Activated CD4-positive, alpha-beta memory T cell treated with anti-CD3 and anti-CD28 coated beads, Interleukin-2, amount 10 ng/mL, durations not matched to agents 7 days and 5 days (primary cell): Measurements from ENCODE around the gene NBL1. TPM values are rescaled to one million over a fixed set of nuclear protein-coding genes. Genes with fewer than 3 reads are reported as not detected.

Source experiments
- CTCF ChIA-PET: fragments of 350-600 bp; sonication (Branson Sonifier 250); formaldehyde crosslinking; loops from one replicate; lab custom pipeline; 2021; ENCODE audit warnings: antibody characterized with exemption, inconsistent platforms; lab: Charles Lee
- POLR2A ChIA-PET: fragments of 350-600 bp; sonication (Branson Sonifier 250); formaldehyde crosslinking; loops from one replicate; lab custom pipeline; 2021; ENCODE audit warnings: antibody characterized with exemption; lab: Charles Lee
- DNase-seq: peaks from one replicate; pipeline ENCODE4 v3.0.0-alpha.2; 2020
- H3K27ac Mint-ChIP-seq: one replicate; pipeline ENCODE4 v1.8.0; 2021; ENCODE audit warnings: mild to moderate bottlenecking, mixed read lengths
- H3K27me3 Mint-ChIP-seq: one replicate; pipeline ENCODE4 v1.8.0; 2021; ENCODE audit warnings: mixed read lengths
- H3K36me3 Mint-ChIP-seq: one replicate; pipeline ENCODE4 v1.8.0; 2021; ENCODE audit warnings: low read depth, mixed read lengths
- H3K4me1 Mint-ChIP-seq: one replicate; pipeline ENCODE4 v1.8.0; 2021; ENCODE audit warnings: mixed read lengths
- H3K4me3 Mint-ChIP-seq: one replicate; pipeline ENCODE4 v1.8.0; 2021; ENCODE audit warnings: mild to moderate bottlenecking, mixed read lengths
- H3K9me3 Mint-ChIP-seq: one replicate; pipeline ENCODE4 v1.8.0; 2021; ENCODE audit warnings: mixed read lengths
- total RNA-seq, 2 experiments: library from RNA; stranded (reverse); gene quantifications; one replicate each; pipeline ENCODE4 v1.2.3, GENCODE V29; 2021

Gene NBL1
- total RNA-seq, 2 experiments from 2014 or later: 25.4 to 29.8 TPM

GRCh38 chr1:19612530-19612929 lies 31.6 kb upstream of the NBL1 start:
- ChIA-PET POLR2A (interaction anchor here (0.7 to 1.5 kb wide), 2 partner anchors 14 to 15 kb away, joined by 3 to 4 read pairs; a partner anchor contains a TSS), CTCF (no interaction called here)
- H3K27me3 Mint-ChIP-seq: no peaks in the 10 kb centered on the region
- no peak overlapping the region for H3K4me3 Mint-ChIP-seq
- peaks cover 22% of the 10 kb centered on the region for H3K36me3 Mint-ChIP-seq
- no peak overlapping the region for H3K27ac Mint-ChIP-seq
- DNase-seq: no peak
- peaks cover 14% of the 10 kb centered on the region for H3K4me1 Mint-ChIP-seq
- no peaks in the 10 kb centered on the region for H3K9me3 Mint-ChIP-seq

DNA sequence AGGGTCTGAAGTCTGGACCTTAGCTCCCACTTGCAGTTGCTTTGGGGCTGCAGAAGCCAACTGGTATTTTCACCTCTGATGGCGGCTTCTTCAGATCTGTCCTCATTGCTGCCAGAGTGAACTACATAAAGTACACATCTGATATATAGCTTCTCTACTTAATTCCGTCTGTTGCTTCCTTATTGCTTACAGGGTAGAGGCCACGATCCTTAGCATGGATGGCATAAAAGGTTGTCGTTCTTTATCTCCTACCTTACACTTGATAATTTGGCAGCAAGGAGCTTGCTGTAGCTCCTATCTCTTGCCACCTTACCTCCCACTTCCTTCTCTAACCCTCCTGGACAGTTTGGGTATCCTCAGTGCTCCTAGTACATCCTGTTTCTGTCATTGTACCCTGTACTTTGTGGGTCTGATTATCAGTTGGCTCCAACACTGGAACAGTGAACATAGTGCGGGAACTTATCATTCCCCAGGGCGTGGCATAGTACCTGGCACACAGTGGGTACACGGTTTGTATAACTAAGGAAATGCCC lies 30.9 kb upstream of the NBL1 start:
- no peak for DNase-seq
- H3K27me3 Mint-ChIP-seq: no peaks in the 10 kb centered on the region
- H3K36me3 Mint-ChIP-seq: peaks cover 15% of the 10 kb centered on the region
- no peak overlapping the region for H3K27ac Mint-ChIP-seq
- H3K9me3 Mint-ChIP-seq: no peaks in the 10 kb centered on the region
- ChIA-PET CTCF (interaction anchor here (1.9 kb wide), 1 partner anchor 16 kb away, joined by 5 read pairs; a partner anchor contains a TSS), POLR2A (interaction anchor here (0.7 to 1.5 kb wide), 5 partner anchors 14 to 28 kb away, joined by 3 to 4 read pairs (median 3); a partner anchor contains a TSS)
- H3K4me1 Mint-ChIP-seq: peaks cover 7% of the 10 kb centered on the region
- H3K4me3 Mint-ChIP-seq: no peak overlapping the region

GRCh38 chr1:19615438-19615837 lies 28.7 kb upstream of the NBL1 start:
- no peaks in the 10 kb centered on the region for H3K9me3 Mint-ChIP-seq
- no peak for DNase-seq
- POLR2A ChIA-PET: no interaction called here
- H3K27me3 Mint-ChIP-seq: no peaks in the 10 kb centered on the region
- H3K27ac Mint-ChIP-seq: no peak overlapping the region
- CTCF ChIA-PET: no interaction called here
- H3K4me3 Mint-ChIP-seq: no peak overlapping the region
- H3K36me3 Mint-ChIP-seq: peaks cover 14% of the 10 kb centered on the region
- H3K4me1 Mint-ChIP-seq: peaks cover 7% of the 10 kb centered on the region

DNA sequence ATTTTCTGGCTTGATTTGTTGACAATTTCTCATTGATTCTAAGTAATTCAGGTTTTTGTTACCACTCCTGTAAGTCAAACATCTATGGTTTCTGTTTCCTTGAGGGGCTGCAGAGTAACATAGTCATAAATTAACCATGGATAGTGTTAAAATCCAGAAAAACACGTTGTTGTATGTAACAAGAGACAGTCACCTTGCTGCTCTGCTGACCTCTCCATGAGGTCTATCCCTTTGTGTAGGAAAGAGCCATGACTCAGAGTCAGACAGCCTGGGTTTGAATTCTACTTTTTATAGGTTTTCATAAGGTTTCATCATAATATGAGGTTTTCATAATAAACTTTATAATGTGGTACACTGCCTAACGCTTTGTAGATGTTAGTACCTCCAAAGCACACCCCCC lies 27.6 kb upstream of the NBL1 start:
- Mint-ChIP-seq H3K9me3 (no peaks in the 10 kb centered on the region), H3K27ac (no peak overlapping the region), H3K27me3 (no peaks in the 10 kb centered on the region), H3K4me3 (no peak overlapping the region), H3K36me3 (peaks cover 14% of the 10 kb centered on the region), H3K4me1 (peaks cover 7% of the 10 kb centered on the region)
- ChIA-PET POLR2A (no interaction called here), CTCF (interaction anchor here (1.4 kb wide), 1 partner anchor 34 kb away, joined by 3 read pairs; no protein-coding TSS in a partner anchor)
- DNase-seq: no peak

GRCh38 chr1:19617376-19617775 lies 26.7 kb upstream of the NBL1 start:
- H3K4me1 Mint-ChIP-seq: peaks cover 7% of the 10 kb centered on the region
- H3K27ac Mint-ChIP-seq: no peak overlapping the region
- H3K4me3 Mint-ChIP-seq: no peak overlapping the region
- CTCF ChIA-PET: interaction anchor here (1.4 to 1.5 kb wide), 2 partner anchors 24 to 35 kb away, joined by 3 read pairs; no protein-coding TSS in a partner anchor
- H3K36me3 Mint-ChIP-seq: peaks cover 17% of the 10 kb centered on the region
- no peak for DNase-seq
- no peaks in the 10 kb centered on the region for H3K9me3 Mint-ChIP-seq
- H3K27me3 Mint-ChIP-seq: no peaks in the 10 kb centered on the region
- POLR2A ChIA-PET: no interaction called here

DNA sequence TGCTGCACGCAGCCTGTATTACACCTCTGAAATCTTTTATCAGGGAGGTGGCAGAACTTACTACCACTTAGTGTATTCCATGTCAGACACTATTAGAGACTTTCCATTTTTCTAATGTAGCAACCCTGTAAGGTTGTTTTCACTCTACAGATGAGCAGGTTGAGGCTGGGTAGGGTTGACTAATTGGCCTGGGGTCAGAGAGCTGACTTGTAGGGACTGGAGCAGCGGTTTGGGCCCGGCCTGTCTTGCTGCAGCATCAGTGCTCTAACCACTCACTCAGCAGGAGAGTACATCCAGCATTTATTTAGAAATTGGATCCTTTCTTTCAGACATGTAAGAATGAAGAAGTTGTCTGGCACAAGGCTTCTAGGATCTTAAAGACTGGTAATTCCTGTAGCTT lies 25.7 kb upstream of the NBL1 start:
- ChIA-PET CTCF (interaction anchor here (1.5 kb wide), 1 partner anchor 23 kb away, joined by 3 read pairs; no protein-coding TSS in a partner anchor), POLR2A (no interaction called here)
- DNase-seq: no peak
- no peak overlapping the region for H3K27ac Mint-ChIP-seq
- H3K4me1 Mint-ChIP-seq: no peaks in the 10 kb centered on the region
- H3K9me3 Mint-ChIP-seq: no peaks in the 10 kb centered on the region
- peaks cover 19% of the 10 kb centered on the region for H3K36me3 Mint-ChIP-seq
- H3K4me3 Mint-ChIP-seq: no peak overlapping the region
- H3K27me3 Mint-ChIP-seq: no peaks in the 10 kb centered on the region

GRCh38 chr1:19619697-19620384 lies 24.3 kb upstream of the NBL1 start:
- Mint-ChIP-seq H3K27me3 (no peaks in the 10 kb centered on the region), H3K4me1 (no peaks in the 10 kb centered on the region), H3K4me3 (no peak overlapping the region), H3K9me3 (no peaks in the 10 kb centered on the region), H3K36me3 (peaks cover 28% of the 10 kb centered on the region), H3K27ac (no peak overlapping the region)
- no peak for DNase-seq
- POLR2A ChIA-PET: no interaction called here
- CTCF ChIA-PET: no interaction called here

GRCh38 chr1:19620786-19621185 lies 23.3 kb upstream of the NBL1 start:
- Mint-ChIP-seq H3K4me1 (no peaks in the 10 kb centered on the region), H3K27me3 (no peaks in the 10 kb centered on the region), H3K9me3 (no peaks in the 10 kb centered on the region), H3K27ac (no peak overlapping the region), H3K4me3 (no peak overlapping the region), H3K36me3 (peaks cover 23% of the 10 kb centered on the region)
- ChIA-PET CTCF (no interaction called here), POLR2A (no interaction called here)
- no peak for DNase-seq

GRCh38 chr1:19621274-19621950 lies 22.7 kb upstream of the NBL1 start:
- no peak overlapping the region for H3K27ac Mint-ChIP-seq
- POLR2A ChIA-PET: no interaction called here
- H3K4me3 Mint-ChIP-seq: no peak overlapping the region
- H3K9me3 Mint-ChIP-seq: no peaks in the 10 kb centered on the region
- H3K36me3 Mint-ChIP-seq: peaks cover 29% of the 10 kb centered on the region
- DNase-seq: no peak
- H3K4me1 Mint-ChIP-seq: no peaks in the 10 kb centered on the region
- CTCF ChIA-PET: no interaction called here
- no peaks in the 10 kb centered on the region for H3K27me3 Mint-ChIP-seq

GRCh38 chr1:19622204-19622603 lies 21.9 kb upstream of the NBL1 start:
- POLR2A ChIA-PET: no interaction called here

DNA sequence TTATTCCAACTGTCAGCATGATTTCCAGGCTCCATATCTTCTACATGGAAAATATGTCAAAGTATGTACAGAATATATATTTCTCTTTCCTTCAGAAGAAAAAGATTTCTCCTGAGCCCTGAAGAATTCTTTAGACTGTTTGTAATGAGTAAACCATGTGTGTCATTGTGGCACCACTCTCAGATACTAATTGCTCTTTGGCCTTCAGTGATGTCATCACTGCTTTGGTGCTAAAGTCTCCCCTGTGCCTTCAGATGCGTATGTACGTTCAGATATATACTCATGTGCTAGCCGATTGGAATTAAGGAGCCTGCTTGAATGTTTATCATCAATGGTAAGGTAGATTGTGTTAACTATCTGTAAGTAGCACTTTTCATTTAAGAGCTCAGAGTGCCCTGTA lies 20.6 kb upstream of the NBL1 start:
- POLR2A ChIA-PET: no interaction called here
- DNase-seq: no peak
- Mint-ChIP-seq H3K9me3 (no peaks in the 10 kb centered on the region), H3K4me3 (no peak overlapping the region), H3K4me1 (no peaks in the 10 kb centered on the region), H3K27ac (no peak overlapping the region), H3K36me3 (peaks cover 40% of the 10 kb centered on the region), H3K27me3 (no peaks in the 10 kb centered on the region)
- CTCF ChIA-PET: no interaction called here

More at GRCh38 chr1:19622204-19622603, 21.9 kb upstream of the NBL1 start:
- Mint-ChIP-seq H3K27me3 (no peaks in the 10 kb centered on the region), H3K4me3 (no peak overlapping the region), H3K27ac (no peak overlapping the region), H3K4me1 (no peaks in the 10 kb centered on the region), H3K36me3 (peaks cover 34% of the 10 kb centered on the region), H3K9me3 (no peaks in the 10 kb centered on the region)
- CTCF ChIA-PET: no interaction called here
- no peak for DNase-seq

DNA sequence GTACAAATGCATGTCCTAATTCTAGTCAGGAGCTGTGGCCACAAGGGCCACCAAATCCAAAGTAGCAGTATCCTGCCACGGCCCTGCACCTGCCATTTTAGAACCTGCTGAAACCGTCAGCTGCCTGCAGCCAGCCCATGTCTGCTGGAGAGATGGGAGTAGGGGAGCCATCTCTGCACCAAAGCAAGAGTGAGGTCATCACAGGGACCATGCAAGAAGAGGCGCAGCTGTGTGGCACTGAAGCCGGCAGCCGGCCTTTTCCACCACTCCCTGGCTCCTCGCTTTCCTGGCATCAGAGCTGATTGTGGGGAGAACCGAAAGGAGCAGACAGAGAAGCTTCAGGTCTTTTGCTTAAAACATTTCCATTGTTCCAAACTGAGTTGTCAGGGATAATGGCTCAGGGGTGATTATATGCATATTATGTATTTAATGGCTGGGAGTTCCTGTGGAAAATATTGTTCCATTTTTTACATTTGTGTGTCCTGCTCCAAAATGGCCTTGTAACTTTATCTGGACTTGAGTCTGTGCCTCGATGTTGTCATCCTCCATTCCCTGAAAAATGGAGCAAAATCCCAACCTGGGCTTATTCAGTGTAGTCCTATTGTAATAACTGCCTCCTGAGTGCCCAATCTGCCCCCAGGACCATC lies 18.7 kb upstream of the NBL1 start:
- ChIA-PET CTCF (no interaction called here), POLR2A (interaction anchor here (1.0 kb wide), 1 partner anchor 20 kb away, joined by 3 read pairs; no protein-coding TSS in a partner anchor)
- peaks cover 43% of the 10 kb centered on the region for H3K36me3 Mint-ChIP-seq
- no peak for DNase-seq
- H3K9me3 Mint-ChIP-seq: no peaks in the 10 kb centered on the region
- H3K27me3 Mint-ChIP-seq: no peaks in the 10 kb centered on the region
- H3K4me1 Mint-ChIP-seq: no peaks in the 10 kb centered on the region
- H3K4me3 Mint-ChIP-seq: no peak overlapping the region
- H3K27ac Mint-ChIP-seq: no peak overlapping the region

DNA sequence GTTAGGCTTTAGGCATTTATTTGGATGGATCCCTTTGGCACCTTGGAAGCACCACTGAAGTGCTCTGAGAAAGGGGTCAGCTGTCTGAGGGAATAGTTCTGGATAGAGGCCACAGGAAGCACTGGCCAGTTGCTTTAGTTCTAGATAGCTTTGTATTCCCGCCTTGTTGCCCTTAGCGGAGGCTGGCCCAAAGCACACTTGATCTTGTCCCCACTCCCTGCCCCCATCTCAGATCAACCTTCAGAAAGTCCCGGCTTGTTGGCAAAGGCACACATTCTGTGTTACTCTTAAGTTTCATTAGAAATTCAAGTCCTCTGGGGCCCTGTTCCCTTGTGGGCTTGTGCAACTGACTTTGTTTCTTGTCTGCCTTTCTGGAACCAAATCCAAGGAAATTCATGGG lies 15.2 kb upstream of the NBL1 start:
- Mint-ChIP-seq H3K27me3 (no peaks in the 10 kb centered on the region), H3K27ac (no peak overlapping the region), H3K4me3 (no peak overlapping the region), H3K36me3 (peaks cover 30% of the 10 kb centered on the region), H3K9me3 (no peaks in the 10 kb centered on the region), H3K4me1 (no peaks in the 10 kb centered on the region)
- DNase-seq: no peak
- ChIA-PET POLR2A (no interaction called here), CTCF (no interaction called here)
